Stimulated activated CD4-positive, alpha-beta T cell treated with anti-CD3 and anti-CD28 coated beads, Interleukin-1b, Interleukin-23, amount 100 ng/mL, for 1 hour (primary cell): ENCODE results near the gene HEMK1.

Experiments
- DNase-seq, 2 donors: peaks; one replicate each; pipeline ENCODE4 v3.0.0-alpha.2; 2020; ENCODE audit warnings: low read depth in 2 of 2

The HEMK1 gene

DNA sequence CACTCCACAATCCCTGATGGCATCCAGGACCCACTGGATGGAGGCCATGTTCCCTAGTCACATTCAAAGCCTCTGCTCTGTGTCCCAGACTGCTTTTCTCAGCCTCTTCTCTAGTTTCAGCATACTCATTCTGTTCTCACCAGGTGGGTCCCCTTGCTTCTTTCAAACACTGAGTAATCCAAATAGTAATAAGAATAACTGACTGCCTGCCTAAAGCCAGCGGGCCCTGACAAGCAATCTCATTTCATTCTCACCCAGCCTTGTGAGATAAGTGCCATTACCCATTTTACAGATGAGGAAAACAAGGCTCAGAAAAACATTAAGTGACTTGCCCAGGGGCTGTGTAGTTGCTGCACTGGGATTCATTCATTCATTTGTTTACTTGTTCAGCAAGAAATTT, 73.1 kb downstream of the HEMK1 start:
- DNase-seq: no peak

- DNase-seq: no peak
Observed at GRCh38 chr3:50644561-50644960, 75.2 kb downstream of the HEMK1 start.

GRCh38 chr3:50645378-50645777, 76.1 kb downstream of the HEMK1 start:
- DNase-seq: no peak
